OCI-LY1 (cell line): ENCODE results near the gene BUD31.
A peak's percentile ranks its signal among the peaks of the same experiment; 100 is the strongest.

ENCODE experiments used
- H2AFZ ChIP-seq: fragments of 200-600 bp; sonication (generic), shearing (Covaris generic); 2 replicates; pipeline ENCODE4 v1.6.0; 2014; ENCODE audit warnings: antibody characterized with exemption, mild to moderate bottlenecking, low read length
- H3F3A ChIP-seq: fragments of 200-600 bp; sonication (generic), shearing (Covaris generic); 2 replicates; pipeline ENCODE4 v1.6.0; 2014; ENCODE audit warnings: mild to moderate bottlenecking, antibody characterized with exemption, low read length, moderate library complexity; ENCODE audit not compliant: insufficient read depth
- H3K27ac ChIP-seq: fragments of 200-600 bp; sonication (generic); 2 replicates; pipeline ENCODE4 v1.5.1; 2014; ENCODE audit warnings: low read length, mixed run types, mild to moderate bottlenecking, low read depth; ENCODE audit not compliant: poor library complexity, severe bottlenecking
- H3K27me3 ChIP-seq: fragments of 200-600 bp; sonication (generic); 2 replicates; pipeline ENCODE4 v1.6.0; 2014; ENCODE audit warnings: antibody characterized with exemption, mild to moderate bottlenecking, low read length, moderate library complexity; ENCODE audit not compliant: insufficient read depth
- H3K36me3 ChIP-seq: fragments of 200-600 bp; sonication (generic); 2 replicates; pipeline ENCODE4 v1.6.1; 2014; ENCODE audit warnings: mild to moderate bottlenecking, antibody characterized with exemption, low read length, moderate library complexity, mixed read lengths; ENCODE audit not compliant: insufficient read depth
- H3K4me1 ChIP-seq: fragments of 200-600 bp; sonication (generic); 2 replicates; pipeline ENCODE4 v1.5.1; 2014; ENCODE audit warnings: mild to moderate bottlenecking, low read length, moderate library complexity; ENCODE audit not compliant: insufficient read depth, severe bottlenecking
- H3K4me2 ChIP-seq: fragments of 200-600 bp; sonication (generic), shearing (Covaris generic); 2 replicates; pipeline ENCODE4 v1.6.1; 2014; ENCODE audit warnings: low read length
- H3K4me3 ChIP-seq: fragments of 200-600 bp; sonication (generic); 2 replicates; pipeline ENCODE4 v1.5.1; 2014; ENCODE audit warnings: low read length, low read depth, mild to moderate bottlenecking, mixed read lengths; ENCODE audit not compliant: poor library complexity, severe bottlenecking
- H3K79me2 ChIP-seq: fragments of 200-600 bp; shearing (Covaris generic); 2 replicates; pipeline ENCODE4 v1.6.1; 2016; ENCODE audit warnings: mixed run types, low read length, mixed read lengths; ENCODE audit not compliant: insufficient read depth
- H3K9ac ChIP-seq: fragments of 200-600 bp; sonication (generic), shearing (Covaris generic); 2 replicates; pipeline ENCODE4 v1.6.1; 2014; ENCODE audit warnings: mild to moderate bottlenecking, low read length, mixed read lengths
- H3K9me2 ChIP-seq: fragments of 200-600 bp; sonication (generic), shearing (Covaris generic); 2 replicates; pipeline ENCODE4 v1.6.1; 2014; ENCODE audit warnings: low read depth, mild to moderate bottlenecking, low read length, mixed read lengths
- H3K9me3 ChIP-seq: fragments of 200-600 bp; shearing (Covaris generic); 2 replicates; pipeline ENCODE4 v1.6.1; 2014; ENCODE audit warnings: low read length, mixed read lengths
- H4K20me1 ChIP-seq: fragments of 200-600 bp; sonication (generic), shearing (Covaris generic); 2 replicates; pipeline ENCODE4 v1.6.0; 2016; ENCODE audit warnings: mild to moderate bottlenecking, low read length; ENCODE audit not compliant: insufficient read depth
- EZH2 ChIP-seq: fragments of 200-600 bp; sonication (generic), shearing (Covaris generic); IDR thresholded peaks from 2 replicates; pipeline ENCODE4 v1.8.0; 2017; ENCODE audit warnings: borderline replicate concordance, mixed run types, mild to moderate bottlenecking, antibody characterized with exemption, low read length, moderate library complexity, mixed read lengths
- TF ChIP-seq, protein P1 (sequence below): fragments of 200-600 bp; sonication (generic), shearing (Covaris generic); IDR thresholded peaks from 2 replicates; pipeline ENCODE4 v1.5.1; 2017; ENCODE audit warnings: mild to moderate bottlenecking, antibody characterized with exemption, low read length, moderate library complexity, mixed read lengths

The BUD31 gene

DNA sequence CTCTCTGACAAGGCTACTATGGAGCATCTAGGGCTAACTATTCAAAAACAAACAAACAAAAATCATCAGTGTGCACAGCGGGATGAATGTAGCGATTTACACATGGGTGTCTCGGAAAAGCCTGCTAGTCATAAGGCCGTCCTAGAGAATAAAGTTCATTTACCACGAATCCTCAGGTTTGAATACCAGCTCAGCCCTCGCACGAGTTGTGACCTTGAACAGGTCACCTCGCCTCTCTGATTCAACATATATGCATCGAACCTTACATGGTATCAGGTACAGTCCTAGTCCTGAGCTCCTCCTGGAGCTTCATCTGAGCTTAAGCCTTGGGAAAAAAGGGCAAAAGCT lies 56.6 kb downstream of the BUD31 start:
- Histone ChIP-seq H3K4me3 (peak overlapping the region; percentile 87), H3K79me2 (peaks cover 50% of the 10 kb centered on the region), H3K9me2 (no peaks in the 10 kb centered on the region), H3K9ac (peak overlapping the region; percentile 94), H3K27ac (peak overlapping the region; percentile 40), H3K27me3 (no peaks in the 10 kb centered on the region), H3F3A (no peaks in the 10 kb centered on the region), H4K20me1 (no peaks in the 10 kb centered on the region), H3K9me3 (no peaks in the 10 kb centered on the region), H3K4me2 (peak overlapping the region; percentile 97), H3K36me3 (peaks cover 44% of the 10 kb centered on the region), H2AFZ (no peak overlapping the region), H3K4me1 (peaks cover 26% of the 10 kb centered on the region)
- TF ChIP-seq EZH2 = no peak
- TF ChIP-seq, protein P1, sequence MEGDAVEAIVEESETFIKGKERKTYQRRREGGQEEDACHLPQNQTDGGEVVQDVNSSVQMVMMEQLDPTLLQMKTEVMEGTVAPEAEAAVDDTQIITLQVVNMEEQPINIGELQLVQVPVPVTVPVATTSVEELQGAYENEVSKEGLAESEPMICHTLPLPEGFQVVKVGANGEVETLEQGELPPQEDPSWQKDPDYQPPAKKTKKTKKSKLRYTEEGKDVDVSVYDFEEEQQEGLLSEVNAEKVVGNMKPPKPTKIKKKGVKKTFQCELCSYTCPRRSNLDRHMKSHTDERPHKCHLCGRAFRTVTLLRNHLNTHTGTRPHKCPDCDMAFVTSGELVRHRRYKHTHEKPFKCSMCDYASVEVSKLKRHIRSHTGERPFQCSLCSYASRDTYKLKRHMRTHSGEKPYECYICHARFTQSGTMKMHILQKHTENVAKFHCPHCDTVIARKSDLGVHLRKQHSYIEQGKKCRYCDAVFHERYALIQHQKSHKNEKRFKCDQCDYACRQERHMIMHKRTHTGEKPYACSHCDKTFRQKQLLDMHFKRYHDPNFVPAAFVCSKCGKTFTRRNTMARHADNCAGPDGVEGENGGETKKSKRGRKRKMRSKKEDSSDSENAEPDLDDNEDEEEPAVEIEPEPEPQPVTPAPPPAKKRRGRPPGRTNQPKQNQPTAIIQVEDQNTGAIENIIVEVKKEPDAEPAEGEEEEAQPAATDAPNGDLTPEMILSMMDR = no peak

DNA sequence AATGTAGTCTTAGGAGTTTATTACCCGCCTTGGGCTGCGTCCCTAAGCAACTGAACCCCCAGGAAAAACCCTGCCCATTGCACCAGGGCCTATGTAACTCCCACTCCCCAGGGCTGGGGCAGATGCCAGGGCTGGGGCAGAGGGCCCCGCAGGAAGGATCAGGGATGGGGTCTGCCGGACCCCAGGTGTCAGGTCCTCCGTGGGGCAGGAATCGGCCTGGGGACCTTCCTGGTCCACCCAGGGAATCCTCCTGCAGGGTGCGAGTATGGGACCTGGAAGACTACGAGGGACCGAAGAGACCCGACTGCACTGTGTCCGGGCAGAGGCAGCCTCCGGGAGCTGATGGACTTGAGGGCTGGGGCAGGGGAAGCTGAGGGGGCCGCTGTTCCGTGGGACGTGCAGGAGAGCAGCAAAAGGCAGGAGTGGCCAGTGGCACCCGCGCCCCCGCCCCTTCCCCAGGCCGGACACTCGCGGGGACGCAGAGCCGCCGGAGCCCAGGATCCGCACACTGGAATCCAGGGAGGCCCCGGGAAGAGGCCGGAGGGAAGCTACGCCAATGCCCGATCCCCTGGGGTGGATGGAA lies 59.7 kb downstream of the BUD31 start:
- Histone ChIP-seq H3K4me1 (peaks cover 33% of the 10 kb centered on the region), H2AFZ (no peak overlapping the region), H3F3A (no peaks in the 10 kb centered on the region), H3K9ac (no peak overlapping the region), H3K27ac (no peak overlapping the region), H4K20me1 (no peaks in the 10 kb centered on the region), H3K36me3 (peaks cover 16% of the 10 kb centered on the region), H3K27me3 (no peaks in the 10 kb centered on the region), H3K4me3 (no peak overlapping the region), H3K4me2 (no peak overlapping the region), H3K9me3 (no peaks in the 10 kb centered on the region), H3K79me2 (peaks cover 29% of the 10 kb centered on the region), H3K9me2 (no peaks in the 10 kb centered on the region)
- TF ChIP-seq, protein P1 = no peak
- no peak for TF ChIP-seq EZH2
